Cardiac septum (tissue), 1 donor: Measurements from ENCODE around the gene E4F1. TPM values are rescaled to one million over a fixed set of nuclear protein-coding genes. Genes with fewer than 3 reads are reported as not detected.
"Not testable (repeated sequence)": the region's sequence is repeated elsewhere in the genome, so short reads cannot be mapped to it uniquely, and the experiment has no call there.

Experiments
- DNase-seq: peaks from one replicate; pipeline ENCODE4 v3.0.0-alpha.2; 2020; ENCODE audit warnings: low spot score
- intact Hi-C: fragments of 100-400 bp; cut with DNase I; formaldehyde crosslinking; loops from one replicate; pipeline ENCODE4 v1.14.0; 2022
- total RNA-seq: library from RNA; stranded (reverse); fragmentation: NEBNext Ultra II Directional; extraction: Animal tissue kit (Norgen Biotek cat#: 25700); gene quantifications from one replicate; pipeline ENCODE4 v1.2.1, GENCODE V29; 2021
- donor health status: DM: no; HTN: no; CAD: no.

The E4F1 gene
- total RNA-seq, 1 donor from 2014 or later = 13.7 TPM

DNA sequence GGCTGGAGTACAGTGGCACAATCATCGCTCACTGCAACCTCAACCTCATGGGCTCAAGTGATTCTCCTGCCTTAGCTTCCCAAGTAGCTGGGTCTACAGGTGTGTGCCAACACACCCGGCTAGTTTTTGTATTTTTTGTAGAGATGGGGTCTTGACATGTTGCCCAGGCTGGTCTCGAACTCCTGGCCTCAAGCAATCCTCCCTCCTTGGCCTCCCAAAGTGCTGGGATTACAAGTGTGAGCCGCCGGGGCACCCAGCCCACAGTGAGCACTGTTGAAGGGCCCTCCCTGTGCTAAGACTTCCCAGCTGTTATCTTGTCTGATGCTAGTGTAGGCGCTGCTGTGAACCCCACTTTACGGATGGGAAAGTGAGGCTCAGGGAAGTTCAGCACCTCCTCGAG is 35.0 kb upstream of the E4F1 start:
- DNase-seq = no peak
- intact Hi-C loops = no loop called here

DNA sequence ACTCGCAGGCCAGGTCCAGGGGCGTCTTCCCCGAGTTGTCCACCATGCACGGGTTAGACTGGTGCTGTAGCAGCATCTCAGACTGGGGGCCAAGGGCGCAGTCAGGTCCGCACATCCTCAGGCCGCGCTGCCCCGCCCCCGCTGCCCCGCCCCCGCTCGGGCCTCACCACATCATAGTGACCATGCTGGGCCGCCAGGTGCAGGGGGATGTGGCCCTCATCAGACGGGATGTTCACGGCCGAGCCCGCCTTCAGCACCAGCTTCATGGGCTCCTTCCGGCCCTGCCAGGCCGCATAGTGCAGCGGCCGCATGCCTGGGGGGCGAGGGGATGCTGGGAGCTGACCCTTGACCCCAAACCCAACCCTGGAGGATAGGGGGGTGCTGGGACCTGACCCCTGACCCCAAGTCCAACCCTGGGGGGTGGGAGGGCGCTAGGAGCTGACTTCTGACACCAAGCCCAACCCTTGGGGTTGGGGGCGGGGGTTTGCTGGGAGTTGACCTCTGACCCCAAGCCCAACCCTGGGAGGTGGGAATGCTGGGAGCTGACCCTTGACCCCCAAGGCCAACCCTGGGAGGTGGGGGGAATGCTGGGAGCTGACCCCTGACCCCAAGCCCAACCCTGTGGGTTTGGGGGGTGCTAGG is 34.0 kb upstream of the E4F1 start:
- intact Hi-C loops = no loop called here
- no peak for DNase-seq

GRCh38 chr16:2190002-2190658 is 33.3 kb upstream of the E4F1 start:
- intact Hi-C loops = no loop called here
- DNase-seq = no peak

- intact Hi-C loops = no loop called here
- DNase-seq = no peak
Observed at GRCh38 chr16:2190659-2191445, 32.5 kb upstream of the E4F1 start.

DNA sequence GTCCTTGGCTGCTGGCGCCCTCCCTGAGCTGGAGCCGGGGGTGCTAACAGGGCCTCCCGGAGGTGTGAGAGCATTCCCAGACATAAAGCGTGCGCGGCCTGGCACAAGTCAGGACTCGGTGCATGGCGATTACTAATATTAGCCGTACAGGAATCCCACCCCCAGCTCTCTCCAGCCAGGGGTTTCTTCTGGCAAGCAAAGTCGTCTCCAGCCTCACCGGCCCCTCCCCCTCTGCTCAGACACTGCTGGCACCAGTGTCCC is 32.0 kb upstream of the E4F1 start:
- intact Hi-C loops = no loop called here

DNA sequence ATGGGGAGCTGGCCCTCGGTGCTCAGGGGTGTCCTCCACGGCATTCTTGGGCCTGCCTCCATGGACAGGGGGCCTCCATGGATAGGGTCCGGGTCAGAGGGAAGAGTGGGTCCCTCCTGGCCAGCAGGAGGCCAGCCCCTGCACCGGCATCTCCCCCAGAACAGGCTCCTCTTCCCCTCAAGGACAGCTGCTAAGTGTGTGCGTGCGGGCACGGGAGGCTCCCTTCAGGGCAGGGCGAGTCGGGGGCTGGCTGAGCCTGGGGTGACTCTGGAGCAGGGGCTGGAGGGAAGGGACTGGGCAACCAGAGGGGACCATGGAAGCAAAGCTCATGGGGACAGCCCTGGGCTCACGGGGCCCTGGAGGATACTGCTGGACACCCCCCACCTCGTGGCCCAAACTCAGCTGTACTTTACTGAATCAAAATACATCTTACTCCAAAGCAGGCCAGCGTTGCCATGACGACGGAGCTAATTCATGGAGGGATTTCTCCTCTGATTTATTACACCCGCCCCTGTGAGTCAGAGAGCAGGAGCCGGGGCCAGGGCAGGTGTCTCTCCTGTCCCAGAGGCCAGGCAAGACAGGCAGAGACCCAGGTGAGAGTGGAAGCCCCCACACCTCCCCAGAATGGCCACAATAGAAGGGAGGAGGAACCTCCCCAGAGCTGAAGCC is 29.1 kb upstream of the E4F1 start:
- intact Hi-C loops = no loop called here
- DNase-seq = no peak

More for the DNA sequence above, 32.0 kb upstream of the E4F1 start:
- no peak for DNase-seq

DNA sequence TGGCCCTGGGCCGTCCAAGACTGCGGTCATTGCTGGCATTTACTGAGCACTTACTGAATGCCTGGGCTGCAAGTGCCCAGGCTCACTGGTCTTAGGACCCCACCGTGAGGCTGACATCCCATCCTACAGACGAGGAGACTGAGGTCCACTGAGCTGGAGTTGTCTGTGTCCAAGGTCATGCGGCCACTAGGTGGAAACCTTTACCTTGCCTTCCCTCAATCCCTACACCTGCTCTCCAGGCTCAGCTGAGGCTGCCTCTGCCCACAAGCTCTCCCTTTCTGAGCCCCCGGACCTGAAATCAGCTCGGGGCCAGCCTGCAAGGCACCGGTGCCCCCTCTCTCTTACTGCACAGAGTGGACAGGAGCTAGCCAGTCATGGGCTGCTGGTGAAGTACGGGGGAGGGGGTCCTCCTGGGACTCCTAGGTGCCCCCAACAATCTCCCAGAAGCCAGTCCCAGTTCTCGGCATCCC is 28.5 kb upstream of the E4F1 start:
- DNase-seq = no peak
- intact Hi-C loops = no loop called here

- intact Hi-C loops = no loop called here
- DNase-seq = no peak
Observed at GRCh38 chr16:2195322-2196161, 27.8 kb upstream of the E4F1 start.

DNA sequence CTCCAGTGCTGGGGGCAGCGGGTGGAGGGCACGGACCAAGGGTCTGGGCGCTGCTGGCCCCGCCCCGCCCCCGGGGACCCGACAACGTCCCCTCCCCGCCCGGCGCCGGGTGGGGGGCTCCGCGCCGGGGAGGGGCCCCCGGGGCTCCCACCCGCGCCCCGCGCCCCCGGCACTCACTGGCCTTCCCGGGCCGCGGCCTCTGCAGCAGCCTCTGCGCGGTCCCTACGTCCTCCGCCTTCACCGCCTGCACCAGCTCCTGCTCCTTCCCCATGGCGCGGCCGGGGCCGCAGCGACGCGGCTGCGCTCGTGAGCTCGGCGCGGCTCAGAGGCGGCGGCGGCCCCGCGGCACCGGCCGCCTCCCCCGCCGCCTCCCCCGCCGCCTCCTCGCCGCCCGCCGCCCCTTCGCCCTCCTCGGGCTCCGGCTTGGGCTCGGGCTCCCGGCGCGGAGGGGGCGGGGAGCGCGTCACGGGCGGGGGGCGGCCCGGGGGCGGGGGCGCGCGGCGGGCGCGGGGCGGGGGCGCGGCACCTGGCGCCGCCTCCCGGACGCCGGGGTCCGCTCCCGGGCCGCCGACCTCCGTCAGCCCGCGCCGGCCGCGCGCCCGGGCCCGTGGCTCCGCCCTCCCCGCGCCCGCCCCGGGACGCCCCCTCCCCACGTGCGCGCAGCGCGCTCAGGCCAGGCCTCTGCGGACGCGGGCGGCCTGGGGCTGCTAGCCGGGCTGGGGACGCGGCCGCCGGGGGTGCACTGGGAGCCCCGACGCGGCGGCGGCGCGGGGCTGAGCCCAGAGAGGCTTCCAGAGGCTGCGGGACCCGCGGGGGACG is 27.0 kb upstream of the E4F1 start, which contains the start of gene CASKIN1:
CASKIN1 (minus strand) TSS at position 444 of the 819 bp plus-strand sequence; CDS start at position 271, 173 bp downstream.
- no peak for DNase-seq
- intact Hi-C loops = no loop called here

- DNase-seq = no peak
- intact Hi-C loops = no loop called here
Observed at GRCh38 chr16:2196981-2197511, 26.3 kb upstream of the E4F1 start.

GRCh38 chr16:2197765-2198164 is 25.6 kb upstream of the E4F1 start:
- DNase-seq = no peak
- intact Hi-C loops = no loop called here

DNA sequence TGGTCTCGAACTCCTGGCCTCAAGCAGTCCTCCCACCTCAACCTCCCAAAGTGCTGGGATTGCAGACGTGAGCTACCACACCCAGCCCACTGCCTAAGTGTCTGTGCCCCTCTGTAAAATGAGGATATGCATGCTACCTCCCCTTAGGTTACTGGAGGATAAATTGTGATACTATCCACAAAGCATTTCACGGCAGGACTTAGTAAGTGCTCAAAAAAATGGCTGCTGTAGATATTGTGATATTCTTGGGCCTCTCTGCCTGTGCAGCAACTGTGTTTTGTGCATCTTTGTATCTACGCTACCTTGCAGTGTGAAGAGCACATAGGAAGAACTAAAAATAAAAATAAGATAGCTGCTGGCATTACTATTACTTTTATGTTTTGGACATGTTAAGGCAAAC is 25.1 kb upstream of the E4F1 start:
- DNase-seq = no peak
- intact Hi-C loops = no loop called here

GRCh38 chr16:2199095-2199494 is 24.3 kb upstream of the E4F1 start:
- DNase-seq = no peak
- intact Hi-C loops = no loop called here

DNA sequence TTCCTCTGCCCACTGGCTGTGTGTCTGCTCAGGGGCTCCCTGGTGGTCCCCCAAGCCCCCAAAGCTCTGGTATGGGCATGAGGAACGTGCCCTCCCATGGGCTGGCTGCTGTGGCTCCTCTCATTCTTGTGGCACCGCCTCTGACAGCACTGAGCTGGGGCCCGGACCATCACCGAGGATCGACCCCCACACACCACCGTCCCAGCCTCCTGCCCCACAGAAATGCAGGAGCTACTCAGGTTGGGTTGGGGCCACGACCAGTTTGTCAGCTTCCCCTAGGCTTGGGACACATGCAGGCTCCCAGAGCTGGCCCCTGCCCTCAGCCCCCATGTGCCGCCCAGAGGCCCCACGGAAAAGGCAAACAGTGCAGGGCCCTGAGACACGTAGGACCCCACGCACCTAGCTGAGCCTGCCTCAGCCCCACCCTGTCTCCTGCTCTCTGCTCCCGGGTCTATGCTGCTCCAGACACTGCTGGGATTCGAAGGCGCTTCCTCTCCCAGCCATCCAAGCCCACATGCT is 23.7 kb upstream of the E4F1 start:
- intact Hi-C loops = no loop called here

GRCh38 chr16:2200313-2200712 is 23.1 kb upstream of the E4F1 start:
- intact Hi-C loops = no loop called here
- no peak for DNase-seq

More for the DNA sequence above, 23.7 kb upstream of the E4F1 start:
- DNase-seq = no peak

DNA sequence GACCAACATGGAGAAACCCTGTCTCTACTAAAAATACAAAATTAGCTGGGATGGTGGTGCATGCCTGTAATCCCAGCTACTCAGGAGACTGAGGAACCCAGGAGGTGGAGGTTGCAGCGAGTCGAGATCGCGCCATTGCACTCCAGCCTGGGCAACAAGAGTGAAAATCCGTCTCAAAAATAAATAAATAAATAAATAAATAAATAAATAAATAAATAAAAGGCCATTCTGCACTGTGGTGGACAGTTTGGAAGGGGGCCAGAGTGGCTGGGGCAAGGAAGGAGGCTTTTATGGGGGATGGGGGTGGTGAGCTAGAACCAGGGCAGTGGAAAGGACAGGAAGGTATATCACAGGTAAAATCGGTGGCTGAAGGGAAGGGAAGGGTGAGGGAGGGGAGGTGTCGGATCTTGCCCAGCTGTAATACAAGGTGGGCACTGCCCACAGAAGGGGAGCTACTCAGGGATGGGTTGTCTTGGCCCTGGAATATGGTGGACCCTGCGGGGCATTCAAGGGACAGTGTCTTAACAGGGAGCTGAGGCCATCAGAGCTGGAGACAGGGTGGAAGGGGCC is 20.2 kb upstream of the E4F1 start:
- not testable (repeated sequence) for DNase-seq

DNA sequence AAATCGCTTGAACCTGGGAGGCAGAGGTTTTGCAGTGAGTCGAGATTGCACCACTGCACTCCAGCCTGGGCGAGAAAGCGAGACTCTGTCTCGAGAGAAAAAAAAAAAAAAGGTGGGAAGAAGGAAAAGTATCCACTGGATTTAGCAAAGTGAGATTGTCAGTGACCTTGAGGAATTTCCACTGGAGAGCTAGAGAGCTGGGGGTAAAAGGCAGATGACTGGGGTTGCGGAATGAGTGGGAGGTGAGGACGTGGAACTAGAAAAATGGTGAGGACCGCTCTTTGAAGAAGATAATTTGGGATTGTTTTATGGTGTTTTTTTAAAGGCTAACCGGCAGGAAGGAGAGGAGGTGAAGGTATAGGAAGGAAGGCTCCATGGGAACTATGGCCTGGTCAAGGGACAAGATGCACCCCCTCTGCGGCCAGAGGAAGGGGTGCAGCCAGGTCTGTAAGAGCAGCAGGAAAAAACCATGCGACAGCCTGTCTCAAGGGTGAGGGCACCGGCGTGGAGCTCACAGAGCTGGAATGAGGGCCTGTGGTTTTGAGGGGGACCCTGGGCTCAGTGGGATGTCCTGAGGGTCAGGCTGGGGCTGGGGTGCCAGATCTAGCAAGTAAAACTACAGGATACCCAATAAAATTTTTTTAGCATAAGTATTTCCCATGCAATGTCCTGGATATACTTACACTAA is 18.8 kb upstream of the E4F1 start:
- no peak for DNase-seq
- intact Hi-C loops = loop anchor here (5.0 kb wide), 1 partner anchor 47 kb away; the partner anchor contains the start of gene TRAF7

More for the DNA sequence above, 20.2 kb upstream of the E4F1 start:
- intact Hi-C loops = not testable (repeated sequence)
